ENCODE measurements around the gene LAMTOR1. TPM values are rescaled to one million over a fixed set of nuclear protein-coding genes. Genes with fewer than 3 reads are reported as not detected.

LAMTOR1 gene
- total RNA-seq, 4 donors from 2014 or later, result 64.5 to 111 (median 101) TPM

DNA sequence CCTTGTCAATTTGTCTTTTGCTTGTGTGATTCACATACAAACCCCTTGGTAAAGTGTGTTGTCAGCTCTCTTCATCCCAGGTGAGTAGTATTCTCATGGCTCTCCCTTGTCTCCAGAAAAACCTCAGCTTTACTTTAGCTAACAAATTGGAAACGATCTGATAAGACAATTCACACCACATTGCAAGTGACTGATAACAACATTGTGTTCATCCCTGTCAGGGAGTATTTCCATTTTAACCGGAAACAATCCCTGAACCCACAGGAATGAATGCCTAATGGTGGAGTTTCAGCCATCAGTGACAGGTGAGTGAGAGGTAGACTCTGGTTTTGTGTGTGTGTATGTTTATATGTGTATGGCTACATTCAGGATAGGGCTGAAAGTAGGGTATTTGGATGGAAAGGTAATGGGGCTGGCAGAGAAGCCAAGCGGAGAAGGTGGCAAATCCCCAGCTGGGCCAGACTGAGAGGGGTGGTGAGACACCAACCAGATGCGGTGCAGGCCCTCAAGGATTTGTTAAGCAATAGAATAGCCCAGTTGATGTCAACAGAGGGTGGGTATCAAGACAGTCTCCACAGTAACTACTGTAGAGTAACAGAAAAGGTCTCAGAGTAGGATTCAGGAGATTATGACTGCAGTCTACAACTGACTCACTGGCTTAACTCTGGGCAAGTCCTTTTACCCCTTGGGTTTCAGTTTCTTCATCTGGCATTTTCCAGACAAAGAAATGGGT lies 14.9 kb downstream of the LAMTOR1 start:
- Histone ChIP-seq H3K4me3 (no peak overlapping the region), H3K9me3 (no peaks in the 10 kb centered on the region), H3K36me3 (peaks cover 19% of the 10 kb centered on the region), H3K4me1 (peaks cover 17% of the 10 kb centered on the region), H3K27ac (no peak overlapping the region), H3K27me3 (no peaks in the 10 kb centered on the region)
- 71% methylated on average over 4 of the region's 4 CpGs for WGBS
- TF ChIP-seq POLR2AphosphoS5 (IDR thresholded peaks at IDR 0.05) (no peak), POLR2A (IDR thresholded peaks at IDR 0.05) (no peak)
- no peak for DNase-seq (ENCODE audit: low spot score in 2 of 2)

DNA sequence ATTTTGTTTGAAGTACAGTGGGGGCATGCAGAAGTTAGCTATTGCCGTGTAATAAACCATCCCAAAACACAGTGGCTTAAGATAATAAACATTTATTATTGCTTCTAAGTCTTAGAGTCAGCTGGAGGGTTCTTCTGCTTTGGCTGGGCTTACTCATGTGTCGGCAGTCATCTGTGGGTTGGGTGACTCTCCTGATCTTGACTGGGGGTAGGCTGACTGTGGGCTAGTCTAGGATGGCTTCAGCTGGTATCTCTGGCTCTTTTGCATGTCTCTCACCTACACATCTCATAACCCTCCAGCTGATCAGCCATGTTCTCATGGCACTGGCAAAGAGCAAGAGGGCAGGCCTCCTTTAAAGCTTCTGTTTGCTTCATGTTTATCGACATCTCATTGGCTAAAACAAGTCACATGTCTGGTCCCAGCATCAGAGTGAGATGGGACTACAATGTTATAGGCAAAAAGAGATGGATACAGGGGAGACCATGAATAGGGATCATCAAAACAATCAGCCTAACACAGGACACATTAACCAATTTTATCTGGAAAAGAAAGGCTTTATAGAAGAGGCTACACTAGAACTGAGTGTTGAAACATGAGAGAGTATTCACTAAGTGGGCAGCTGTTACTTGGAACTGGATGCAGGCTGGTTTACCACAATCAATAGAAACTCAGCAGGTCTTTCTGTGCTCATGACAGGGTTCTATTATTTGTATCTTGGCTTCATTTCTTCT lies 17.3 kb downstream of the LAMTOR1 start:
- Histone ChIP-seq H3K4me1 (peaks cover 29% of the 10 kb centered on the region), H3K9me3 (no peaks in the 10 kb centered on the region), H3K4me3 (no peak overlapping the region), H3K27me3 (no peaks in the 10 kb centered on the region), H3K27ac (no peak overlapping the region), H3K36me3 (peaks cover 19% of the 10 kb centered on the region)
- no peak for TF ChIP-seq POLR2AphosphoS5 (IDR thresholded peaks at IDR 0.05)
- no peak for TF ChIP-seq POLR2A (IDR thresholded peaks at IDR 0.05)
- no peak for TF ChIP-seq EP300 (IDR thresholded peaks at IDR 0.05)
- TF ChIP-seq, protein P1, sequence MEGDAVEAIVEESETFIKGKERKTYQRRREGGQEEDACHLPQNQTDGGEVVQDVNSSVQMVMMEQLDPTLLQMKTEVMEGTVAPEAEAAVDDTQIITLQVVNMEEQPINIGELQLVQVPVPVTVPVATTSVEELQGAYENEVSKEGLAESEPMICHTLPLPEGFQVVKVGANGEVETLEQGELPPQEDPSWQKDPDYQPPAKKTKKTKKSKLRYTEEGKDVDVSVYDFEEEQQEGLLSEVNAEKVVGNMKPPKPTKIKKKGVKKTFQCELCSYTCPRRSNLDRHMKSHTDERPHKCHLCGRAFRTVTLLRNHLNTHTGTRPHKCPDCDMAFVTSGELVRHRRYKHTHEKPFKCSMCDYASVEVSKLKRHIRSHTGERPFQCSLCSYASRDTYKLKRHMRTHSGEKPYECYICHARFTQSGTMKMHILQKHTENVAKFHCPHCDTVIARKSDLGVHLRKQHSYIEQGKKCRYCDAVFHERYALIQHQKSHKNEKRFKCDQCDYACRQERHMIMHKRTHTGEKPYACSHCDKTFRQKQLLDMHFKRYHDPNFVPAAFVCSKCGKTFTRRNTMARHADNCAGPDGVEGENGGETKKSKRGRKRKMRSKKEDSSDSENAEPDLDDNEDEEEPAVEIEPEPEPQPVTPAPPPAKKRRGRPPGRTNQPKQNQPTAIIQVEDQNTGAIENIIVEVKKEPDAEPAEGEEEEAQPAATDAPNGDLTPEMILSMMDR (IDR thresholded peaks at IDR 0.05), result no peak
- WGBS, result 89% methylated on average over 3 of the region's 3 CpGs
- no peak for DNase-seq (ENCODE audit: low spot score in 2 of 2)

DNA sequence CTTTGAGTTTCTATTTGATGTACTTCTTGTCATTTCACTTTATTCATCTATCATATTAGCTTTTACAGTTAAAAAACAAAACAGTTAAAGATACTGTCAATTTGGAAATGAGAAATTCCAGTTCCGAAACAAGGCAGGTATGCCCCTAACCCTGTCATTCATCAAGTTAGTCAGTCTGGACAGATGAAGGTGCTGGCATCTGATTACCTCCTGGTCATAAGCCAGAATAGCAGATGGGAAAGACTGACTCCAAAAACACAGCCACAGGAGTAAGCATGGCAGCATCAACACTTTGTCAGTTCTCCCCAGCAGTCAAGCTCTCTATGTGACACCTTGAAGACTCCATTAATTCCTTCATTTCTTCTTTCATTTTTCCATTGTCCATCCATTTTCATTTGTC lies 18.1 kb downstream of the LAMTOR1 start:
- 59% methylated on average over 1 of the region's 1 CpG for WGBS
- no peak overlapping the region for H3K4me3 ChIP-seq
- H3K36me3 ChIP-seq, result peaks cover 18% of the 10 kb centered on the region
- TF ChIP-seq POLR2A (IDR thresholded peaks at IDR 0.05) (no peak), POLR2AphosphoS5 (IDR thresholded peaks at IDR 0.05) (no peak), EP300 (IDR thresholded peaks at IDR 0.05) (no peak)
- TF ChIP-seq, protein P1 (IDR thresholded peaks at IDR 0.05), result no peak
- no peaks in the 10 kb centered on the region for H3K27me3 ChIP-seq
- no peaks in the 10 kb centered on the region for H3K9me3 ChIP-seq
- peaks cover 28% of the 10 kb centered on the region for H3K4me1 ChIP-seq
- no peak for DNase-seq (ENCODE audit: low spot score in 2 of 2)
- H3K27ac ChIP-seq, result no peak overlapping the region

DNA sequence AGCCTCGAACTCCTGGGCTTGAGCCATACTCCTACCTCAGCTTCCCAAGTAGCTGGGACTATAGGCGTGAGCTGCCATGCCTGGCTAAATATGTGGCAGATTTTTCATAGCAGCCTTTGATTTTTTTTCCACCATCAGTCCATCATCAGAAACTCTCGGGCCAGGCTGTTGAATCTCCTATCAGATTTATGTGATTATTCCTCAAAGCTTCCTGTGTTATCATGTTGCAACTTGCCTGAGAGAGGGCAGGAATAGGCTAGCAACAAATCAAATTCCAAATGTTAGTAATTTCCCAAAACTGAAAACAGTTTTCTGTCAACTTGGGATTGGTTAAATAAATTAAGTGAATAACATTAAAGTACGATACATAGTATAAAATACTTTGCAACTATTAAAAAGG lies 19.0 kb downstream of the LAMTOR1 start:
- peaks cover 37% of the 10 kb centered on the region for H3K4me1 ChIP-seq
- DNase-seq (ENCODE audit: low spot score in 2 of 2), result no peak
- WGBS, result 53% methylated on average over 4 of the region's 4 CpGs
- H3K36me3 ChIP-seq, result peaks cover 9% of the 10 kb centered on the region
- H3K27me3 ChIP-seq, result no peaks in the 10 kb centered on the region
- no peak overlapping the region for H3K27ac ChIP-seq
- no peak overlapping the region for H3K4me3 ChIP-seq
- no peaks in the 10 kb centered on the region for H3K9me3 ChIP-seq
- TF ChIP-seq, protein P1 (IDR thresholded peaks at IDR 0.05), result no peak
- TF ChIP-seq EP300 (IDR thresholded peaks at IDR 0.05), result no peak
- TF ChIP-seq POLR2A (IDR thresholded peaks at IDR 0.05), result no peak
- TF ChIP-seq POLR2AphosphoS5 (IDR thresholded peaks at IDR 0.05), result no peak

GRCh38 chr11:72083414-72083813 lies 19.7 kb downstream of the LAMTOR1 start:
- no peak for DNase-seq (ENCODE audit: low spot score in 2 of 2)
- peaks cover 5% of the 10 kb centered on the region for H3K36me3 ChIP-seq
- H3K27ac ChIP-seq, result no peak overlapping the region
- TF ChIP-seq EP300 (IDR thresholded peaks at IDR 0.05), result no peak
- no peak for TF ChIP-seq POLR2A (IDR thresholded peaks at IDR 0.05)
- TF ChIP-seq, protein P1 (IDR thresholded peaks at IDR 0.05), result no peak
- TF ChIP-seq POLR2AphosphoS5 (IDR thresholded peaks at IDR 0.05), result no peak
- H3K4me1 ChIP-seq, result peaks cover 42% of the 10 kb centered on the region
- H3K9me3 ChIP-seq, result no peaks in the 10 kb centered on the region
- no peak overlapping the region for H3K4me3 ChIP-seq
- no peaks in the 10 kb centered on the region for H3K27me3 ChIP-seq
- 66% methylated on average over 2 of the region's 2 CpGs for WGBS

All from suprapubic skin (tissue), 4 donors.